DMS114 treated with DMSO at 0.1 percent for 48 hours (cell line): Measurements from ENCODE around the gene CACNA1B.
"Not testable (repeated sequence)": the region's sequence is repeated elsewhere in the genome, so short reads cannot be mapped to it uniquely, and the experiment has no call there.

Experiments
- DNase-seq: peaks from one replicate; lab custom pipeline; 2025; ENCODE audit not compliant: unreplicated experiment; lab: John Stamatoyannopoulos, UW

The CACNA1B gene

GRCh38 chr9:138094028-138094427, 216.4 kb downstream of the CACNA1B start:
- DNase-seq = no peak

GRCh38 chr9:138095813-138096518, 218.4 kb downstream of the CACNA1B start:
- DNase-seq = no peak

- DNase-seq = no peak
Measured at GRCh38 chr9:138096519-138096845, 218.9 kb downstream of the CACNA1B start.

- no peak for DNase-seq
Measured at GRCh38 chr9:138097501-138097991, 220.0 kb downstream of the CACNA1B start.

GRCh38 chr9:138098116-138098907, 220.7 kb downstream of the CACNA1B start:
- no peak for DNase-seq

- DNase-seq = no peak
Measured at GRCh38 chr9:138098908-138099791, 221.6 kb downstream of the CACNA1B start.

- DNase-seq = no peak
Measured at GRCh38 chr9:138099803-138100598, 222.4 kb downstream of the CACNA1B start.

GRCh38 chr9:138100711-138101350, 223.2 kb downstream of the CACNA1B start:
- no peak for DNase-seq

GRCh38 chr9:138101444-138102234, 224.1 kb downstream of the CACNA1B start:
- DNase-seq = no peak

- no peak for DNase-seq
Measured at GRCh38 chr9:138102246-138103051, 224.9 kb downstream of the CACNA1B start.

GRCh38 chr9:138103111-138103848, 225.7 kb downstream of the CACNA1B start:
- no peak for DNase-seq

GRCh38 chr9:138103849-138104206, 226.2 kb downstream of the CACNA1B start:
- DNase-seq = no peak

GRCh38 chr9:138104251-138105122, 226.9 kb downstream of the CACNA1B start:
- no peak for DNase-seq

GRCh38 chr9:138105123-138105415, 227.5 kb downstream of the CACNA1B start:
- DNase-seq = no peak

GRCh38 chr9:138105561-138106505, 228.3 kb downstream of the CACNA1B start:
- no peak for DNase-seq

- not testable (repeated sequence) for DNase-seq
Measured at GRCh38 chr9:138107039-138107438, 229.5 kb downstream of the CACNA1B start.
